Naive B cell (primary cell): Measurements from ENCODE around the gene MAB21L1. TPM values are rescaled to one million over a fixed set of nuclear protein-coding genes. Genes with fewer than 3 reads are reported as not detected.
A peak's percentile ranks its signal among the peaks of the same experiment; 100 is the strongest.

Experiments used
- ATAC-seq, 2 donors: fragments of 150-1000 bp; cut with Tn5 transposase; 2 replicates each; pipeline ENCODE4 v1.10.0; 2021; ENCODE audit warnings: low read depth in 2 of 2, mild to moderate bottlenecking in 2 of 2, moderate library complexity in 2 of 2
- DNase-seq: peaks from one replicate; pipeline ENCODE4 v3.0.0; 2022
- H3K27ac Mint-ChIP-seq, 6 donors: one replicate each; pipeline ENCODE4 v1.8.0; 2020 to 2022; ENCODE audit warnings: mild to moderate bottlenecking in 6 of 6, mixed read lengths in 6 of 6, moderate library complexity in 5 of 6, inconsistent platforms in 2 of 6
- H3K27me3 Mint-ChIP-seq, 3 donors: one replicate each; pipeline ENCODE4 v1.8.0; 2021 to 2022; ENCODE audit warnings: mixed read lengths in 3 of 3, mild to moderate bottlenecking in 1 of 3
- H3K36me3 Mint-ChIP-seq, 2 donors: one replicate each; pipeline ENCODE4 v1.8.0; 2020 to 2022; ENCODE audit warnings: mixed read lengths in 2 of 2, inconsistent platforms in 1 of 2, mild to moderate bottlenecking in 1 of 2
- H3K4me1 Mint-ChIP-seq, 3 donors: one replicate each; pipeline ENCODE4 v1.8.0; 2020 to 2022; ENCODE audit warnings: mixed read lengths in 3 of 3, inconsistent platforms in 1 of 3, mild to moderate bottlenecking in 1 of 3, moderate library complexity in 1 of 3
- H3K4me3 Mint-ChIP-seq, 8 donors: one replicate each; pipeline ENCODE4 v1.8.0; 2020 to 2022; ENCODE audit warnings: mild to moderate bottlenecking in 8 of 8, mixed read lengths in 8 of 8, moderate library complexity in 8 of 8, inconsistent platforms in 2 of 8
- H3K9me3 Mint-ChIP-seq, 7 donors: one replicate each; pipeline ENCODE4 v1.8.0; 2020 to 2022; ENCODE audit warnings: mixed read lengths in 7 of 7, mild to moderate bottlenecking in 5 of 7, inconsistent platforms in 2 of 7, moderate library complexity in 1 of 7
- polyA plus RNA-seq, 6 donors: library from polyadenylated mRNA; unstranded; fragments of 300-500 nt; fragmentation: Illumina TruSeq; gene quantifications; one replicate each; pipeline ENCODE4 v1.2.3, GENCODE V29; 2021; ENCODE audit warnings: low read depth in 6 of 6

The MAB21L1 gene
- polyA plus RNA-seq, 6 donors from 2014 or later, result not detected

GRCh38 chr13:35496761-35497386 is 20.4 kb upstream of the MAB21L1 start:
- DNase-seq, result no peak
- ATAC-seq, result no peak
- no peaks in the 10 kb centered on the region for H3K27me3 Mint-ChIP-seq

DNA sequence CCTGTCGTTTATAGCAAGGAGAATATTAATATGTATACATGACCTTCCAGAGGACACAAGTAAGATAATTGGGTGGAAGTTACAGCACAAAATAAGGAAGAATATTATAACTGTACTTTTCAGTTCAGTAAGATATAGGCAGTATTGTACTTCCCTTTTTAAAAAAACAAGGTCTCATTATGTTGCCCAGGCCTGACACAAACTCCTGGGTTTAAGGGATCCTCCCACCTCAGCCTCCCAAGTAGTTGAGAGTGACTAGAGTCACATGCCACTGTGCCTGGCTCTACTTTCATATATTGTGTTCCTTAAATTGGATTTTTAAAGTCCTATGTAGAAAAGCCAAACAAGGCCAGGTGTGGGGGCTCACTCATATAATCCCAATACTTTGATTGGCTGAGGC is 19.5 kb upstream of the MAB21L1 start:
- Mint-ChIP-seq H3K4me3 (no peak overlapping the region), H3K27ac (no peak overlapping the region), H3K9me3 (peaks cover 0 to 20% (median 10%) of the 10 kb centered on the region in 7 donors), H3K4me1 (no peaks in the 10 kb centered on the region), H3K27me3 (no peaks in the 10 kb centered on the region), H3K36me3 (peaks cover 20 to 32% of the 10 kb centered on the region in 2 donors)
- ATAC-seq (no peak), DNase-seq (no peak)

More at GRCh38 chr13:35496761-35497386, 20.4 kb upstream of the MAB21L1 start:
- Mint-ChIP-seq H3K9me3 (peaks cover 0 to 19% (median 10%) of the 10 kb centered on the region in 7 donors), H3K27ac (no peak overlapping the region), H3K36me3 (peaks cover 13 to 23% of the 10 kb centered on the region in 2 donors), H3K4me1 (no peaks in the 10 kb centered on the region), H3K4me3 (no peak overlapping the region)

DNA sequence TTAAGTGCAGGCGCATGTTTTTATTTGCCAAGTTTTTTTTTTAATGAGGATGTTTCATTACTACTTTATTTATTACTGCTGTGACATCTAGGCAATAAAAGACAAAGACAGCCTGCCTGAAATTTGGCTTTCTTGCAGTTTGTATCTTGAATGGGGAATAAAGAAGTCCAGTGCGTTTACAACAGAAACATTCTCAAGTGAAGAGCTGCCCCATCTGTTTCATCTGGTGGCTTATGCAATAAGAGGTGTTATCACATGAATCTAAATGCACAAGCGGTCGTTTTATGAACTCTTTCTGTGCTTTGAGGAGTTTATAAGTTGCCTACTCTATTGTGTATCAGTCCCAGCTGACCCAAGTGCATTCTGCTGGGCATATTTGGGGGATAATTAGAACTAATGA is 12.6 kb upstream of the MAB21L1 start:
- Mint-ChIP-seq H3K4me3 (no peak overlapping the region), H3K36me3 (peaks cover 13 to 24% of the 10 kb centered on the region in 2 donors), H3K4me1 (no peaks in the 10 kb centered on the region), H3K27ac (no peak overlapping the region), H3K9me3 (peaks cover 0 to 16% (median 2%) of the 10 kb centered on the region in 7 donors), H3K27me3 (no peaks in the 10 kb centered on the region)
- ATAC-seq, result no peak
- DNase-seq, result no peak

- Mint-ChIP-seq H3K4me3 (no peak overlapping the region), H3K4me1 (no peaks in the 10 kb centered on the region), H3K36me3 (no peaks in the 10 kb centered on the region), H3K27me3 (no peaks in the 10 kb centered on the region), H3K9me3 (no peaks in the 10 kb centered on the region), H3K27ac (peak overlapping the region in 1 of 6 donors; percentile 14)
- DNase-seq (no peak), ATAC-seq (no peak)
These were observed 8.9 kb upstream of the MAB21L1 start for GRCh38 chr13:35485424-35485823.

GRCh38 chr13:35484384-35484783 is 7.9 kb upstream of the MAB21L1 start:
- no peaks in the 10 kb centered on the region for H3K9me3 Mint-ChIP-seq
- no peaks in the 10 kb centered on the region for H3K4me1 Mint-ChIP-seq
- ATAC-seq (no peak), DNase-seq (no peak)
- H3K4me3 Mint-ChIP-seq, result no peak overlapping the region
- no peak overlapping the region for H3K27ac Mint-ChIP-seq
- H3K27me3 Mint-ChIP-seq, result peaks cover 2 to 4% (median 2%) of the 10 kb centered on the region in 3 donors
- H3K36me3 Mint-ChIP-seq, result no peaks in the 10 kb centered on the region

DNA sequence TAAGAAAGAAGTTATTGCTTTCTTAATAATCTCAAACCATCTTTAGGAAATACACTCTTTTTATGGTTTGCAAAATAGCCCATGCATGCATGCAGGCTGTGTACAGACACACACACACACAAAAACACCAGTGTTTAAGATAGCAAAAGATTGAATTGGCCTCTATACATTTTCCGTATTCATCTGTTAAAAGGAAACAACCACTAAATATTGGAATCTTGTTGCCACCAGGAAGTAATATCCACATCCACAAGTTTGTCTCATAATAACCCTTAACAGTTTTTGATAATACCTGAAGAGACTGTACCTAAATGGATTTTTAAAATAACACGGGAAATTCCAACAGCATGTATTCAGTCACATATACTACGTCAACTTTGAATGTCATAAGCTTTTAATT is 7.3 kb upstream of the MAB21L1 start:
- no peaks in the 10 kb centered on the region for H3K9me3 Mint-ChIP-seq
- no peak overlapping the region for H3K4me3 Mint-ChIP-seq
- ATAC-seq (no peak), DNase-seq (no peak)
- H3K27me3 Mint-ChIP-seq, result peaks cover 8 to 9% (median 8%) of the 10 kb centered on the region in 3 donors
- H3K36me3 Mint-ChIP-seq, result no peaks in the 10 kb centered on the region
- no peak overlapping the region for H3K27ac Mint-ChIP-seq
- H3K4me1 Mint-ChIP-seq, result peaks cover under 1 to 3% (median 2%) of the 10 kb centered on the region in 3 donors

DNA sequence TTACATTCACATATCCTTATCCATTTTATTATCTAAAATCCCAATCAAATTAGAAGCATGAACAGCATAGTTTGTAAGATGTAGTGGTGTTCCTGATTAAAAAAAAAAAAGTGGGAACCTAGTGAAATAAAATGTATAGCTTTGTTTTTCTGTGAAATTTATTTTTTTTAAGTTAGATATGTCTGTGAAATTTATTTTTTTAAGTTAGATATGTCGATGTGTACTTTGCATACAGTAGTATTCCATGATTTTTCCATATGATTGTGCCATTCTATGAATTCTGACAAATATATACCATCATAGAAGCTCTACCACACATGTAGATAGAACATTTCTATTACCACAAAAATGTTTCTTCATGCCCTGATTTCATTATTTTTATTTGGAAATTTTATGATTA is 6.0 kb upstream of the MAB21L1 start:
- H3K27me3 Mint-ChIP-seq, result peaks cover 19 to 21% (median 19%) of the 10 kb centered on the region in 3 donors
- no peak for DNase-seq
- ATAC-seq, result no peak
- no peak overlapping the region for H3K27ac Mint-ChIP-seq
- H3K9me3 Mint-ChIP-seq, result peaks cover 0 to 6% (median 0%) of the 10 kb centered on the region in 7 donors
- no peaks in the 10 kb centered on the region for H3K36me3 Mint-ChIP-seq
- no peak overlapping the region for H3K4me3 Mint-ChIP-seq
- peaks cover 8 to 13% (median 11%) of the 10 kb centered on the region in 3 donors for H3K4me1 Mint-ChIP-seq

- Mint-ChIP-seq H3K27ac (no peak overlapping the region), H3K27me3 (peaks cover 25 to 28% (median 27%) of the 10 kb centered on the region in 3 donors), H3K36me3 (no peaks in the 10 kb centered on the region), H3K9me3 (peaks cover 0 to 13% (median 4%) of the 10 kb centered on the region in 7 donors), H3K4me3 (no peak overlapping the region), H3K4me1 (peaks cover 8 to 17% (median 13%) of the 10 kb centered on the region in 3 donors)
- no peak for ATAC-seq
- DNase-seq, result no peak
These were observed 5.3 kb upstream of the MAB21L1 start for GRCh38 chr13:35481777-35482176.

GRCh38 chr13:35480346-35480745 is 3.9 kb upstream of the MAB21L1 start:
- ATAC-seq, result no peak

DNA sequence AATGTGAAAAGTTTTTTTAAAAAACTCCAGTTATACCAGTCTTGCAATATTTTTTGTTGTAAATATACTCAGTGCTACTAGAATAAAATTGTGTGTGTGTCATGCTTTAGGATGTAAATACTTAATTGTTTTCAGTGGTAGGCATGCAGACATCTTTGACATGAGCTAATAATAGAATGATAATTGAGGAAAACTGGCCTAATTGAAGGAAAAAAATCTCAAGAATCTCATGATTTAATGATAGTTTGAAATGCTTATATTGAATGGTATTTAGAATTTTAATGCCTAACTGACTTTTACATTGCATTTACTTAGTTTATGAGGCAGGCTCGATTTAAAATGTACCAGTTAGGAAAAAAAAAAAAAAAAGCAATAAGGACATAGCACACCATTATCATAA is 3.2 kb upstream of the MAB21L1 start:
- peaks cover 5 to 14% of the 10 kb centered on the region in 2 donors for H3K36me3 Mint-ChIP-seq
- peaks cover 45 to 49% (median 48%) of the 10 kb centered on the region in 3 donors for H3K27me3 Mint-ChIP-seq
- H3K9me3 Mint-ChIP-seq, result peaks cover 0 to 22% (median 9%) of the 10 kb centered on the region in 7 donors
- DNase-seq (no peak), ATAC-seq (no peak)
- H3K27ac Mint-ChIP-seq, result no peak overlapping the region
- H3K4me1 Mint-ChIP-seq, result peaks cover 22 to 38% (median 32%) of the 10 kb centered on the region in 3 donors
- no peak overlapping the region for H3K4me3 Mint-ChIP-seq

More at GRCh38 chr13:35480346-35480745, 3.9 kb upstream of the MAB21L1 start:
- H3K36me3 Mint-ChIP-seq, result peaks cover 5 to 13% of the 10 kb centered on the region in 2 donors
- no peak overlapping the region for H3K4me3 Mint-ChIP-seq
- H3K27ac Mint-ChIP-seq, result no peak overlapping the region
- H3K4me1 Mint-ChIP-seq, result peaks cover 21 to 31% (median 27%) of the 10 kb centered on the region in 3 donors
- DNase-seq, result no peak
- H3K27me3 Mint-ChIP-seq, result peaks cover 39 to 43% (median 41%) of the 10 kb centered on the region in 3 donors
- H3K9me3 Mint-ChIP-seq, result peaks cover 0 to 19% (median 9%) of the 10 kb centered on the region in 7 donors

- Mint-ChIP-seq H3K4me3 (peak overlapping the region in 3 of 8 donors; percentile 25 to 57 (median 47)), H3K27me3 (peaks cover 51 to 54% (median 52%) of the 10 kb centered on the region in 3 donors), H3K9me3 (peaks cover 0 to 26% (median 12%) of the 10 kb centered on the region in 7 donors), H3K4me1 (peaks cover 25 to 42% (median 36%) of the 10 kb centered on the region in 3 donors), H3K36me3 (peaks cover 5 to 19% of the 10 kb centered on the region in 2 donors), H3K27ac (peak overlapping the region in 1 of 6 donors; percentile 94)
- DNase-seq (no peak), ATAC-seq (no peak)
These were observed 2.6 kb upstream of the MAB21L1 start for GRCh38 chr13:35479038-35479492.

DNA sequence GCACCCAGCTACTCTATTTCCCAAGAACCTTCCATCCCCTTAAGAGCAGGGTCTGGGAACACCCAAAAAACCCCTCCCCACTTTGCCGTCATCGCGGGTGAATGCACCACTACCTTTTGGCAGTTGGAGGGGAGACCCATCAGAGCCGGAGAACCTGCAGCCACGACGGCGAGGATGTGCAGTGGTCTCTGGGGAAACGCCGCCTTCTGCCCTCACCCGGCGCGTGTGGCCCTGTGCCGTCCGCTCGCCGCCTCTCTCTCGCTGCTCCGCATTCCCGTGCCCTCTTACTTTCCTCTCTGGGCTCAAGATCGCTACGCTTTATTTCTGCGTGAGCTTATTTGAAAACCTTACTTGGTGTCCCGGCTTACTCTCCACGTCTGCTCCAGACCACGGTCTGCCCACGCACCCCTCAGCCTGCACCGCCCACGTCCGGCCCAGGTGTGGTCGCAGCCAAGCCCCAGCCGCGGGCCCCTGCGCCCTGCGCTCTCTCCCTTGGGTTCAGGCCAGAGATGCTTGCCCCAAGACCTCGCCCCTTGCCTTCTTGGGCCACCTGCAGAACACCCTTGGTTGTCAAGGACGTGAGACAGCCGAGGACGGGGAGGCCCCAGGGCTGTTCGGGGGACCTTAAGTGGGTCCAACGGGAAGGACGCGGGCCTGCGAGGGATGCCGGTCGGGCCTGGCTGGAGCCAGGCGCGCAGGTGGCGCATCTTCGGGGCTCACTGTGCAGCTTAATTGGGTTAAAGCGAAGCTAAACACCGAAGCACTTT is 2.0 kb upstream of the MAB21L1 start:
- DNase-seq, result no peak
- Mint-ChIP-seq H3K4me1 (peaks cover 25 to 42% (median 36%) of the 10 kb centered on the region in 3 donors), H3K9me3 (peaks cover 0 to 26% (median 12%) of the 10 kb centered on the region in 7 donors), H3K27me3 (peaks cover 51 to 54% (median 52%) of the 10 kb centered on the region in 3 donors), H3K4me3 (peak overlapping the region in 5 of 8 donors; percentile 44 to 68 (median 57)), H3K27ac (peak overlapping the region in 3 of 6 donors; percentile 28 to 94 (median 42)), H3K36me3 (peaks cover 5 to 19% of the 10 kb centered on the region in 2 donors)
- ATAC-seq, result peak in 1 of 2 donors; percentile 27

- DNase-seq (no peak), ATAC-seq (no peak)
- Mint-ChIP-seq H3K36me3 (peaks cover 5 to 19% of the 10 kb centered on the region in 2 donors), H3K9me3 (peaks cover 0 to 26% (median 12%) of the 10 kb centered on the region in 7 donors), H3K27me3 (peaks cover 51 to 54% (median 52%) of the 10 kb centered on the region in 3 donors), H3K4me3 (peak overlapping the region in 4 of 8 donors; percentile 12 to 82 (median 66)), H3K4me1 (peaks cover 25 to 42% (median 36%) of the 10 kb centered on the region in 3 donors), H3K27ac (peak overlapping the region in 1 of 6 donors; percentile 23)
These were observed 977 bp upstream of the MAB21L1 start for GRCh38 chr13:35477386-35477946.
